Left kidney (tissue), 1 donor: ENCODE measurements around the gene ZNF182. TPM values are rescaled to one million over a fixed set of nuclear protein-coding genes. Genes with fewer than 3 reads are reported as not detected.

Experiments used
- polyA plus RNA-seq: library from polyadenylated mRNA; unstranded; fragments of 120-200 nt; gene quantifications from one replicate; pipeline ENCODE4 v1.2.1, GENCODE V29; 2013; ENCODE audit not compliant: insufficient read length

ZNF182 gene
- polyA plus RNA-seq, 1 donor: 14.5 TPM

Other genes starting within 250 kb of the ZNF182 start
- 8.9 TPM for gene ZNF81, start 167.1 kb downstream of the ZNF182 start, polyA plus RNA-seq
- 0.58 TPM for gene SPACA5, start 3.0 kb upstream of the ZNF182 start, polyA plus RNA-seq
- 5.1 TPM for gene ZNF630, start 67.7 kb upstream of the ZNF182 start, polyA plus RNA-seq
- gene SPACA5B, start 126.6 kb upstream of the ZNF182 start, polyA plus RNA-seq: 0.71 TPM
- gene SSX5, start 192.8 kb upstream of the ZNF182 start, polyA plus RNA-seq: not detected